Embryonic facial prominence (tissue), 1 donor: Measurements from ENCODE around the gene NSD1.

ENCODE experiments used
- DNase-seq: peaks from one replicate; pipeline ENCODE4 v3.0.0-alpha.2; 2016; ENCODE audit errors: extremely low spot score

Gene NSD1

DNA sequence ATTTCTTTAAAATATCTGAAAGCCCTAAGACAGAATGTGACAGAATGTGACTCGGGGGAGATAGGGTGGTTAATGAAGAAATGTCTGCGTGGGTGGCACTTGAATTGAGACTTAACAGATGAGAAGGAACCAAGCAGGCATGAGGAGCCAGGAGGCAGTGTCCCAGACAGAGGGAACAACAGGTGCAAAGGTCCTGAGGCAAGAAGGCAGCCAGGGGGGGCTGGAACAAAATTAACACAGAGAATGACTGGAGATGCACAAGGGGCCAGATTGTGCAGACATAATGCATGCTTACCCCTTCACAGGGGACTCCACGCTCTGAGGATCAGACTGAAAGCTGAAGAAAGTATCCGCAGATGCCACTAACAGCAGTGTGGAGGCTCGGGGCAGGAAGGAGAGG is 216.2 kb downstream of the NSD1 start:
- no peak for DNase-seq
